SK-N-SH (cell line): ENCODE data around the gene EML1. TPM values are rescaled to one million over a fixed set of nuclear protein-coding genes. Genes with fewer than 3 reads are reported as not detected.

Experiments used
- CTCF ChIA-PET: fragments of 300-600, 350-600 bp; formaldehyde crosslinking; extraction: SDS; loops from one replicate; lab custom pipeline; 2021; lab: Yijun Ruan, JAX
- POLR2A ChIA-PET: fragments of 350-600 bp; sonication (Branson Sonifier 250); formaldehyde crosslinking; extraction: SDS; loops from one replicate; lab custom pipeline; 2020; ENCODE audit warnings: antibody characterized with exemption, inconsistent platforms; lab: Yijun Ruan, JAX
- DNase-seq: peaks from one replicate; pipeline ENCODE4 v3.0.0; 2012
- H2AFZ ChIP-seq: fragments of 200-600 bp; sonication (generic); 2 replicates; pipeline ENCODE4 v1.8.1; 2016; ENCODE audit warnings: antibody characterized with exemption, mild to moderate bottlenecking, low read depth
- H3F3A ChIP-seq: fragments of 200-600 bp; sonication (generic); replicated peaks from 2 replicates; pipeline ENCODE3; 2016; ENCODE audit warnings: antibody characterized with exemption, mild to moderate bottlenecking; ENCODE audit not compliant: insufficient read depth
- H3K27ac ChIP-seq, 2 experiments: fragments of 200-500 bp in 1 of 2; fragments of 200-600 bp in 1 of 2; sonication (Bioruptor generic) in 1 of 2; sonication (generic), shearing (Covaris generic) in 1 of 2; 2 replicates each; pipeline versions ENCODE4 v1.5.1 to v1.6.1; 2014 to 2016; ENCODE audit warnings: low read depth in 2 of 2, inconsistent platforms in 1 of 2, low read length in 1 of 2, mild to moderate bottlenecking in 1 of 2, mixed read lengths in 1 of 2
- H3K27me3 ChIP-seq: fragments of 200-600 bp; sonication (generic), shearing (Covaris generic); 2 replicates; pipeline ENCODE4 v1.6.1; 2016; ENCODE audit warnings: mixed run types; ENCODE audit not compliant: insufficient read depth
- H3K36me3 ChIP-seq, 2 experiments: fragments of 200-500 bp in 1 of 2; fragments of 200-600 bp in 1 of 2; sonication (Bioruptor generic) in 1 of 2; sonication (generic) in 1 of 2; replicated peaks in 1 of 2; 2 replicates each; pipeline versions ENCODE3 to v1.5.1; 2014 to 2016; ENCODE audit warnings: low read length in 1 of 2, mild to moderate bottlenecking in 1 of 2; ENCODE audit not compliant: insufficient read depth in 2 of 2, control insufficient read depth in 1 of 2
- H3K4me1 ChIP-seq, 2 experiments: fragments of 200-500 bp in 1 of 2; fragments of 200-600 bp in 1 of 2; sonication (Bioruptor generic) in 1 of 2; sonication (generic), shearing (Covaris generic) in 1 of 2; 2 replicates each; pipeline versions ENCODE4 v1.5.1 to v1.6.1; 2014 to 2016; ENCODE audit warnings: low read depth in 1 of 2, low read length in 1 of 2, mixed run types in 1 of 2; ENCODE audit not compliant: insufficient read depth in 2 of 2, control insufficient read depth in 1 of 2
- H3K4me2 ChIP-seq: fragments of 200-600 bp; sonication (generic), shearing (Covaris generic); 2 replicates; pipeline ENCODE4 v1.6.1; 2017; ENCODE audit warnings: mixed run types
- H3K4me3 ChIP-seq, 2 experiments: fragments of 200-500 bp in 1 of 2; fragments of 200-600 bp in 1 of 2; sonication (Bioruptor generic) in 1 of 2; sonication (generic), shearing (Covaris generic) in 1 of 2; 2 replicates each; pipeline versions ENCODE4 v1.5.1 to v1.8.1; 2014 to 2016; ENCODE audit warnings: low read depth in 2 of 2, inconsistent platforms in 1 of 2, low read length in 1 of 2, mild to moderate bottlenecking in 1 of 2, mixed read lengths in 1 of 2, moderate library complexity in 1 of 2
- H3K79me2 ChIP-seq: fragments of 200-600 bp; sonication (generic); 2 replicates; pipeline ENCODE4 v1.8.1; 2017; ENCODE audit warnings: mild to moderate bottlenecking; ENCODE audit not compliant: insufficient read depth
- H3K9ac ChIP-seq: fragments of 200-600 bp; sonication (generic); 2 replicates; pipeline ENCODE4 v1.6.1; 2017; ENCODE audit warnings: mixed run types
- H3K9me2 ChIP-seq: fragments of 200-600 bp; sonication (generic); 2 replicates; pipeline ENCODE4 v1.6.1; 2017; ENCODE audit warnings: mixed run types
- H3K9me3 ChIP-seq: fragments of 200-600 bp; sonication (generic); 2 replicates; pipeline ENCODE4 v1.6.1; 2017; ENCODE audit warnings: mixed run types, mild to moderate bottlenecking, moderate library complexity
- H4K20me1 ChIP-seq: fragments of 200-600 bp; sonication (generic); 2 replicates; pipeline ENCODE4 v1.6.1; 2017; ENCODE audit warnings: mild to moderate bottlenecking, mixed run types; ENCODE audit not compliant: insufficient read depth
- CHD2 ChIP-seq: fragments of 150-350 bp; IDR thresholded peaks from 2 replicates; pipeline ENCODE4 v1.6.1; 2018; ENCODE audit warnings: low read length; ENCODE audit not compliant: partially characterized antibody
- CTCF ChIP-seq: fragments of 200-600 bp; sonication (generic); IDR thresholded peaks from 2 replicates; pipeline ENCODE4 v1.6.1; 2017; ENCODE audit warnings: antibody characterized with exemption, mild to moderate bottlenecking, moderate library complexity
- ELF1 ChIP-seq: IDR thresholded peaks from 2 replicates; pipeline ENCODE4 v1.4.0; 2012
- EP300 ChIP-seq, 2 experiments: IDR thresholded peaks; 2 replicates each; pipeline versions ENCODE4 v1.4.0 to v1.6.1; 2012; ENCODE audit warnings: borderline replicate concordance in 1 of 2, low read depth in 1 of 2, low read length in 1 of 2
- EZH2phosphoT487 ChIP-seq: fragments of 200-600 bp; sonication (generic); IDR thresholded peaks from 2 replicates; pipeline ENCODE4 v1.6.1; 2017; ENCODE audit warnings: low read depth, mixed run types, mild to moderate bottlenecking, antibody characterized with exemption, moderate library complexity, borderline replicate concordance
- FOXJ3 ChIP-seq: sonication (generic); formaldehyde crosslinking; IDR thresholded peaks from 2 replicates; pipeline ENCODE4 v1.5.1; 2020; ENCODE audit warnings: mild to moderate bottlenecking, missing genetic modification reagents
- GABPA ChIP-seq: IDR thresholded peaks from 2 replicates; pipeline ENCODE4 v1.4.0; 2012; ENCODE audit warnings: low read depth, mild to moderate bottlenecking
- GATA2 ChIP-seq: sonication (generic); formaldehyde crosslinking; IDR thresholded peaks from 2 replicates; pipeline ENCODE4 v1.5.0; 2020; ENCODE audit warnings: mild to moderate bottlenecking, missing genetic modification reagents
- JUND ChIP-seq: IDR thresholded peaks from 2 replicates; pipeline ENCODE4 v1.4.0; 2012
- MAX ChIP-seq: IDR thresholded peaks from 2 replicates; pipeline ENCODE4 v1.4.0; 2012; ENCODE audit warnings: low read depth
- MEF2A ChIP-seq: IDR thresholded peaks from 2 replicates; pipeline ENCODE4 v1.4.0; 2012; ENCODE audit warnings: low read depth, borderline replicate concordance
- MXI1 ChIP-seq: IDR thresholded peaks from 2 replicates; pipeline ENCODE4 v1.6.1; 2012; ENCODE audit warnings: mild to moderate bottlenecking, low read depth, low read length, improper control_type of control experiment
- PBX3 ChIP-seq: IDR thresholded peaks from 2 replicates; pipeline ENCODE4; 2012
- POLR2AphosphoS5 ChIP-seq: IDR thresholded peaks from 2 replicates; pipeline ENCODE4 v1.6.1; 2012; ENCODE audit warnings: low read depth, low read length
- RAD21 ChIP-seq: IDR thresholded peaks from 2 replicates; pipeline ENCODE4 v1.6.1; 2012; ENCODE audit warnings: mild to moderate bottlenecking, low read length
- RCOR1 ChIP-seq: fragments of 150-350 bp; IDR thresholded peaks from 2 replicates; pipeline ENCODE4 v1.6.1; 2017; ENCODE audit warnings: antibody characterized with exemption, low read length
- RFX5 ChIP-seq: IDR thresholded peaks from 2 replicates; pipeline ENCODE4 v1.6.1; 2012; ENCODE audit warnings: mild to moderate bottlenecking, improper control_type of control experiment, low read length
- RXRA ChIP-seq: IDR thresholded peaks from 2 replicates; pipeline ENCODE4 v1.4.0; 2012; ENCODE audit warnings: low read depth, mild to moderate bottlenecking, borderline replicate concordance
- SIN3A ChIP-seq: IDR thresholded peaks from 2 replicates; pipeline ENCODE4 v1.6.1; 2012; ENCODE audit warnings: low read depth, mild to moderate bottlenecking, low read length, moderate library complexity, borderline replicate concordance
- SMC3 ChIP-seq: IDR thresholded peaks from 2 replicates; pipeline ENCODE4 v1.6.1; 2012; ENCODE audit warnings: low read depth, low read length, improper control_type of control experiment
- TAF1 ChIP-seq: IDR thresholded peaks from 2 replicates; pipeline ENCODE4 v1.6.1; 2012; ENCODE audit warnings: low read depth, mild to moderate bottlenecking, low read length, moderate library complexity, borderline replicate concordance
- TCF12 ChIP-seq: IDR thresholded peaks from 2 replicates; pipeline ENCODE4 v1.4.0; 2012
- TEAD4 ChIP-seq: IDR thresholded peaks from 2 replicates; pipeline ENCODE4 v1.4.0; 2012; ENCODE audit warnings: mild to moderate bottlenecking, borderline replicate concordance; ENCODE audit not compliant: insufficient read depth
- USF1 ChIP-seq: IDR thresholded peaks from 2 replicates; pipeline ENCODE4 v1.4.0; 2012; ENCODE audit warnings: low read depth, borderline replicate concordance
- YY1 ChIP-seq: IDR thresholded peaks from 2 replicates; pipeline ENCODE4 v1.4.0; 2012; ENCODE audit warnings: low read depth, mild to moderate bottlenecking
- WGBS: methylation state at CpG from one replicate; pipeline ENCODE4 v1.1.6; 2017; ENCODE audit warnings: low lambda C conversion rate; 5-methylcytosine and 5-hydroxymethylcytosine counted together
- polyA plus RNA-seq, 3 experiments: library from polyadenylated mRNA; depleted of rRNA; stranded (reverse); fragments of >200 nt; gene quantifications; 2 replicates each; pipeline ENCODE4 v1.2.3, GENCODE V29; 2012
- TF ChIP-seq, protein P1 (sequence below): IDR thresholded peaks from 2 replicates; pipeline ENCODE4 v1.4.0; 2012; ENCODE audit warnings: low read depth, borderline replicate concordance

Gene EML1
- polyA plus RNA-seq, 1 of the 3 experiments (the other 2 are of a cell fraction) = 6.3 TPM

DNA sequence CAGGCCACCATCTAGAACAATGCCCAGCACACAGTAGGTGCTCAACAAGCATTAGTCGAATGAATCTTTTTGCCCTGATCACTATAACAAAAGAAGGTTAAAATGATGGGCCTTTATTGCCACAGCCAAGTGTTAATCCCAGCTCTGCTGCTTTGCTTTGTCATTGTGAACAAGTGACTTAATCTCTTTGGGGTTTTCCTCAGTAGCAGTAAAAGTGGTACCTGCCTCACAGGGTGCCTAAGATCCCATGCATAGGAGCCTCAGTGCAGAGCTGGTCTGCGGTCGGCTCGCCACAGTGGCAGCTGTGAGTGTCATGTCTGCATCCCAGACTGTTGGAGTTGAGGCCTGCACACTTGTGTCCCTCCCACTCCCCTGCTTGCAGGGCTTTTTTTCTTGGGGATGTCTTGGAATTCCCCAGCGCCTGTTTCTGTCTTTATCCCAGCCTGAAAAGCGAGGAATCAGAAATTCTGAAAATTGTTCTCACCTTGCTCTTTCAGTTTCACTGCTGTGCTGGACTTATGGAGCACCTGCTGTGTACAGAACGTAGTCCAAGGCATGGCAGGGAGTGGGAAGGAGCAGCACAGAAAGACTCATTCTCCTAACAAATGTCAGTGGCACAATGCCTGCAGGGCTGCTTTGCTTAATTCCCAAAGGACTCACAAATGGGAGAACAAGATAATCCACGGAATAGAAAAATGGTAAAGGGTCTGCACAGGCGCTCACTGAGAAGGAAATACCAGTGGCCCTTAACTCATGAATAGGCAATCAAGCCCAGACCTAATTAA lies 90.8 kb downstream of the EML1 start (continued):
- TF ChIP-seq EZH2phosphoT487 = no peak
- TF ChIP-seq USF1 = no peak

- ChIA-PET CTCF (interaction anchor here (0.6 to 6.1 kb wide), 44 partner anchors 10 to 402 kb away, joined by 3 to 136 read pairs (median 4); partner anchors contain the start of gene EML1), POLR2A (no interaction called here)
- no peak overlapping the region for H2AFZ ChIP-seq
- TF ChIP-seq GATA2 (CRISPR knock-in tag) (no peak), MAX (no peak), SMC3 (peak; percentile 68), JUND (no peak), GABPA (no peak), PBX3 (no peak), TEAD4 (no peak), RCOR1 (no peak), MEF2A (no peak), YY1 (no peak), CTCF (peak; percentile 89), TCF12 (no peak), FOXJ3 (CRISPR knock-in tag) (no peak), EZH2phosphoT487 (no peak), ELF1 (no peak), POLR2AphosphoS5 (no peak), RAD21 (peak; percentile 96), EP300 (IDR thresholded peaks at IDR 0.05; ENCODE audit: borderline replicate concordance in 1 of 2, low read depth in 1 of 2, low read length in 1 of 2) (no peak), RXRA (no peak), TAF1 (no peak), RFX5 (no peak), CHD2 (no peak), SIN3A (no peak), MXI1 (peak; percentile 28; the same call in 1 of the 2 replicates)
- TF ChIP-seq, protein P1, sequence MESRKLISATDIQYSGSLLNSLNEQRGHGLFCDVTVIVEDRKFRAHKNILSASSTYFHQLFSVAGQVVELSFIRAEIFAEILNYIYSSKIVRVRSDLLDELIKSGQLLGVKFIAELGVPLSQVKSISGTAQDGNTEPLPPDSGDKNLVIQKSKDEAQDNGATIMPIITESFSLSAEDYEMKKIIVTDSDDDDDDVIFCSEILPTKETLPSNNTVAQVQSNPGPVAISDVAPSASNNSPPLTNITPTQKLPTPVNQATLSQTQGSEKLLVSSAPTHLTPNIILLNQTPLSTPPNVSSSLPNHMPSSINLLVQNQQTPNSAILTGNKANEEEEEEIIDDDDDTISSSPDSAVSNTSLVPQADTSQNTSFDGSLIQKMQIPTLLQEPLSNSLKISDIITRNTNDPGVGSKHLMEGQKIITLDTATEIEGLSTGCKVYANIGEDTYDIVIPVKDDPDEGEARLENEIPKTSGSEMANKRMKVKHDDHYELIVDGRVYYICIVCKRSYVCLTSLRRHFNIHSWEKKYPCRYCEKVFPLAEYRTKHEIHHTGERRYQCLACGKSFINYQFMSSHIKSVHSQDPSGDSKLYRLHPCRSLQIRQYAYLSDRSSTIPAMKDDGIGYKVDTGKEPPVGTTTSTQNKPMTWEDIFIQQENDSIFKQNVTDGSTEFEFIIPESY = no peak
Measured at GRCh38 chr14:99884834-99885648, 91.8 kb downstream of the EML1 start.

More at GRCh38 chr14:99884834-99885648, 91.8 kb downstream of the EML1 start:
- H3K79me2 ChIP-seq = no peaks in the 10 kb centered on the region
- H4K20me1 ChIP-seq = no peaks in the 10 kb centered on the region
- H3K9me2 ChIP-seq = no peaks in the 10 kb centered on the region
- H3K36me3 ChIP-seq = no peaks in the 10 kb centered on the region
- peak; percentile 69 for DNase-seq
- no peak overlapping the region; a peak in 1 of 4 replicates for H3K4me3 ChIP-seq
- H3K4me1 ChIP-seq = peaks cover 4 to 5% of the 10 kb centered on the region in 2 experiments; a peak in 3 of 4 replicates
- no peaks in the 10 kb centered on the region for H3K27me3 ChIP-seq
- WGBS = 59% methylated on average over 7 of the region's 7 CpGs
- no peaks in the 10 kb centered on the region for H3K9me3 ChIP-seq
- H3F3A ChIP-seq = no peaks in the 10 kb centered on the region
- no peak overlapping the region for H3K9ac ChIP-seq
- H3K4me2 ChIP-seq = no peak overlapping the region
- no peak overlapping the region for H3K27ac ChIP-seq
